Esophagus (tissue), 2 donors: ENCODE results near the gene RMDN2. TPM values are rescaled to one million over a fixed set of nuclear protein-coding genes. Genes with fewer than 3 reads are reported as not detected.

Experiments used
- H3K27ac ChIP-seq, 2 donors: one replicate each; pipeline ENCODE4 v1.5.1; 2013; ENCODE audit warnings: low read depth in 2 of 2, mild to moderate bottlenecking in 2 of 2, inconsistent platforms in 1 of 2, low read length in 1 of 2, moderate library complexity in 1 of 2
- H3K27me3 ChIP-seq, 2 donors: one replicate each; pipeline ENCODE4 v1.6.1; 2013; ENCODE audit warnings: low read length in 2 of 2, control low read depth in 1 of 2, mild to moderate bottlenecking in 1 of 2; ENCODE audit not compliant: insufficient read depth in 2 of 2, control insufficient read depth in 1 of 2
- H3K36me3 ChIP-seq, 2 donors: one replicate each; pipeline ENCODE4 v1.6.1; 2013; ENCODE audit warnings: low read length in 1 of 2; ENCODE audit not compliant: control insufficient read depth in 2 of 2, insufficient read depth in 2 of 2
- H3K4me1 ChIP-seq, 2 donors: one replicate each; pipeline ENCODE4 v1.6.1; 2013; ENCODE audit warnings: low read length in 1 of 2; ENCODE audit not compliant: control insufficient read depth in 2 of 2, insufficient read depth in 2 of 2
- H3K4me3 ChIP-seq, 2 donors: one replicate each; pipeline ENCODE4 v1.5.1; 2013; ENCODE audit warnings: low read length in 2 of 2, mild to moderate bottlenecking in 2 of 2, low read depth in 1 of 2, moderate library complexity in 1 of 2
- H3K9me3 ChIP-seq, 2 donors: one replicate each; pipeline ENCODE4 v1.6.1; 2013; ENCODE audit warnings: mild to moderate bottlenecking in 2 of 2, low read depth in 1 of 2, low read length in 1 of 2, moderate library complexity in 1 of 2; ENCODE audit not compliant: control insufficient read depth in 2 of 2, insufficient read depth in 1 of 2
- WGBS, 2 donors: extraction: QIAGEN DNeasy Blood & Tissue Kit; methylation state at CpG; one replicate each; pipeline ENCODE4 v1.1.7; 2013; 5-methylcytosine and 5-hydroxymethylcytosine counted together
- polyA plus RNA-seq, 2 donors: library from polyadenylated mRNA; stranded (reverse); fragments of 200-250 nt; gene quantifications; one replicate each; pipeline ENCODE4 v1.2.3, GENCODE V29; 2013
- donor health status: healthy with polysubstance abuse.
- donor health status: Bipolar disorder and iron deficiency.

RMDN2 gene
- polyA plus RNA-seq, 2 donors = 2.3 to 3.5 TPM

GRCh38 chr2:37912056-37912455 lies 13.0 kb upstream of the RMDN2 start:
- Histone ChIP-seq H3K27me3 (no peaks in the 10 kb centered on the region), H3K4me3 (no peak overlapping the region), H3K27ac (no peak overlapping the region), H3K9me3 (no peaks in the 10 kb centered on the region), H3K4me1 (no peaks in the 10 kb centered on the region), H3K36me3 (no peaks in the 10 kb centered on the region)
- WGBS, 2 donors = 44 to 59% methylated on average over 1 of the region's 1 CpG

GRCh38 chr2:37912616-37913015 lies 12.5 kb upstream of the RMDN2 start:
- H3K4me3 ChIP-seq = no peak overlapping the region
- WGBS, 2 donors = 93 to 95% methylated on average over 2 of the region's 2 CpGs
- no peaks in the 10 kb centered on the region for H3K36me3 ChIP-seq

GRCh38 chr2:37914340-37914739 lies 10.7 kb upstream of the RMDN2 start:
- Histone ChIP-seq H3K4me1 (no peaks in the 10 kb centered on the region), H3K36me3 (no peaks in the 10 kb centered on the region), H3K9me3 (no peaks in the 10 kb centered on the region), H3K27me3 (no peaks in the 10 kb centered on the region), H3K27ac (no peak overlapping the region), H3K4me3 (no peak overlapping the region)
- 83 to 95% methylated on average over 5 of the region's 5 CpGs for WGBS, 2 donors

More at GRCh38 chr2:37912616-37913015, 12.5 kb upstream of the RMDN2 start:
- Histone ChIP-seq H3K4me1 (no peaks in the 10 kb centered on the region), H3K27ac (no peak overlapping the region), H3K27me3 (no peaks in the 10 kb centered on the region), H3K9me3 (no peaks in the 10 kb centered on the region)

- H3K4me3 ChIP-seq = no peak overlapping the region
- H3K9me3 ChIP-seq = no peaks in the 10 kb centered on the region
- no peaks in the 10 kb centered on the region for H3K4me1 ChIP-seq
- no peaks in the 10 kb centered on the region for H3K27me3 ChIP-seq
- WGBS, 2 donors = 77 to 89% methylated on average over 5 of the region's 5 CpGs
- H3K27ac ChIP-seq = no peak overlapping the region
- no peaks in the 10 kb centered on the region for H3K36me3 ChIP-seq
Measured at GRCh38 chr2:37915773-37916172, 9.3 kb upstream of the RMDN2 start.

- no peaks in the 10 kb centered on the region for H3K9me3 ChIP-seq
- no peaks in the 10 kb centered on the region for H3K36me3 ChIP-seq
- H3K27ac ChIP-seq = peak overlapping the region; percentile 35 to 68
- H3K27me3 ChIP-seq = no peaks in the 10 kb centered on the region
- H3K4me3 ChIP-seq = no peak overlapping the region
- H3K4me1 ChIP-seq = no peaks in the 10 kb centered on the region
- WGBS, 2 donors = 30 to 49% methylated on average over 3 of the region's 3 CpGs
Measured at GRCh38 chr2:37916512-37917082, 8.5 kb upstream of the RMDN2 start.

GRCh38 chr2:37917281-37918228 lies 7.5 kb upstream of the RMDN2 start:
- H3K4me1 ChIP-seq = no peaks in the 10 kb centered on the region
- 83 to 87% methylated on average over 9 of the region's 9 CpGs for WGBS, 2 donors
- H3K27ac ChIP-seq = no peak overlapping the region
- H3K36me3 ChIP-seq = no peaks in the 10 kb centered on the region
- H3K27me3 ChIP-seq = no peaks in the 10 kb centered on the region
- H3K9me3 ChIP-seq = no peaks in the 10 kb centered on the region
- H3K4me3 ChIP-seq = no peak overlapping the region

GRCh38 chr2:37918742-37919186 lies 6.3 kb upstream of the RMDN2 start:
- Histone ChIP-seq H3K9me3 (no peaks in the 10 kb centered on the region), H3K27ac (no peak overlapping the region), H3K4me1 (no peaks in the 10 kb centered on the region), H3K27me3 (no peaks in the 10 kb centered on the region), H3K36me3 (no peaks in the 10 kb centered on the region), H3K4me3 (no peak overlapping the region)

GRCh38 chr2:37919631-37920032 lies 5.5 kb upstream of the RMDN2 start:
- 83 to 89% methylated on average over 2 of the region's 2 CpGs for WGBS, 2 donors
- no peaks in the 10 kb centered on the region for H3K27me3 ChIP-seq
- H3K9me3 ChIP-seq = no peaks in the 10 kb centered on the region
- H3K4me3 ChIP-seq = no peak overlapping the region
- H3K4me1 ChIP-seq = no peaks in the 10 kb centered on the region
- no peak overlapping the region for H3K27ac ChIP-seq
- H3K36me3 ChIP-seq = no peaks in the 10 kb centered on the region

GRCh38 chr2:37920570-37920969 lies 4.5 kb upstream of the RMDN2 start:
- Histone ChIP-seq H3K4me3 (no peak overlapping the region), H3K9me3 (no peaks in the 10 kb centered on the region), H3K27me3 (no peaks in the 10 kb centered on the region), H3K27ac (no peak overlapping the region), H3K36me3 (no peaks in the 10 kb centered on the region), H3K4me1 (no peaks in the 10 kb centered on the region)
- 76 to 79% methylated on average over 5 of the region's 5 CpGs for WGBS, 2 donors
